ENCODE results near the gene KCNIP2. TPM values are rescaled to one million over a fixed set of nuclear protein-coding genes. Genes with fewer than 3 reads are reported as not detected.
A peak's percentile ranks its signal among the peaks of the same experiment; 100 is the strongest.

The KCNIP2 gene
- total RNA-seq, 1 experiment from 2014 or later: 0.58 TPM

- Histone ChIP-seq H3K4me3 (no peak overlapping the region), H3K4me1 (replicated peaks) (peaks cover 18% of the 10 kb centered on the region), H3K36me3 (no peaks in the 10 kb centered on the region)
Measured at GRCh38 chr10:101828766-101829551, 14.6 kb downstream of the KCNIP2 start.

GRCh38 chr10:101827919-101828600, 15.5 kb downstream of the KCNIP2 start:
- H3K4me3 ChIP-seq: no peak overlapping the region
- no peak for DNase-seq (ENCODE audit: low read depth in 1 of 2, low spot score in 2 of 2)
- no peak overlapping the region for H3K27ac ChIP-seq
- peaks cover 18% of the 10 kb centered on the region for H3K4me1 ChIP-seq (replicated peaks)
- H3K27me3 ChIP-seq (replicated peaks): no peaks in the 10 kb centered on the region
- no peaks in the 10 kb centered on the region for H3K9me3 ChIP-seq (replicated peaks)
- no peaks in the 10 kb centered on the region for H3K36me3 ChIP-seq

More at GRCh38 chr10:101828766-101829551, 14.6 kb downstream of the KCNIP2 start:
- no peak for DNase-seq (ENCODE audit: low read depth in 1 of 2, low spot score in 2 of 2)
- H3K9me3 ChIP-seq (replicated peaks): no peaks in the 10 kb centered on the region
- no peak overlapping the region for H3K27ac ChIP-seq
- no peaks in the 10 kb centered on the region for H3K27me3 ChIP-seq (replicated peaks)

- H3K27ac ChIP-seq: no peak overlapping the region
- H3K9me3 ChIP-seq (replicated peaks): no peaks in the 10 kb centered on the region
- no peak for DNase-seq (ENCODE audit: low read depth in 1 of 2, low spot score in 2 of 2)
- no peak overlapping the region for H3K4me3 ChIP-seq
- no peaks in the 10 kb centered on the region for H3K27me3 ChIP-seq (replicated peaks)
- H3K36me3 ChIP-seq: no peaks in the 10 kb centered on the region
- H3K4me1 ChIP-seq (replicated peaks): peaks cover 18% of the 10 kb centered on the region
Measured at GRCh38 chr10:101826852-101827434, 16.7 kb downstream of the KCNIP2 start.

GRCh38 chr10:101824736-101825135, 18.9 kb downstream of the KCNIP2 start:
- H3K27ac ChIP-seq: no peak overlapping the region
- H3K4me3 ChIP-seq: no peak overlapping the region
- H3K4me1 ChIP-seq (replicated peaks): no peaks in the 10 kb centered on the region
- no peaks in the 10 kb centered on the region for H3K36me3 ChIP-seq
- H3K27me3 ChIP-seq (replicated peaks): no peaks in the 10 kb centered on the region
- no peak for DNase-seq (ENCODE audit: low read depth in 1 of 2, low spot score in 2 of 2)
- no peaks in the 10 kb centered on the region for H3K9me3 ChIP-seq (replicated peaks)

GRCh38 chr10:101818872-101819633, 24.5 kb downstream of the KCNIP2 start:
- peak overlapping the region; percentile 4; the same call in 1 of the 2 replicates for H3K27ac ChIP-seq
- H3K27me3 ChIP-seq (replicated peaks): no peaks in the 10 kb centered on the region
- no peak for DNase-seq (ENCODE audit: low read depth in 1 of 2, low spot score in 2 of 2)
- peaks cover 10% of the 10 kb centered on the region; the same call in 1 of the 2 replicates for H3K36me3 ChIP-seq
- peak overlapping the region; percentile 65 for H3K4me3 ChIP-seq
- H3K9me3 ChIP-seq (replicated peaks): no peaks in the 10 kb centered on the region
- peaks cover 26% of the 10 kb centered on the region for H3K4me1 ChIP-seq (replicated peaks)

GRCh38 chr10:101818119-101818871, 25.3 kb downstream of the KCNIP2 start, which contains the start of gene OGA:
Gene OGA (minus strand): TSS chr10:101818444. CDS start chr10:101818022, 422 bp downstream.
- Histone ChIP-seq H3K4me3 (peak within 1 kb of the TSS; percentile 65), H3K36me3 (peaks cover 10% of the 10 kb centered on the region; the same call in 1 of the 2 replicates), H3K27ac (peak within 1 kb of the TSS; percentile 81), H3K4me1 (replicated peaks) (peaks cover 28% of the 10 kb centered on the region), H3K27me3 (replicated peaks) (no peaks in the 10 kb centered on the region), H3K9me3 (replicated peaks) (no peaks in the 10 kb centered on the region)
- peak; percentile 99 for DNase-seq (ENCODE audit: low read depth in 1 of 2, low spot score in 2 of 2)

GRCh38 chr10:101817337-101818118, 26.1 kb downstream of the KCNIP2 start:
- peaks cover 28% of the 10 kb centered on the region for H3K4me1 ChIP-seq (replicated peaks)
- no peaks in the 10 kb centered on the region for H3K27me3 ChIP-seq (replicated peaks)
- H3K9me3 ChIP-seq (replicated peaks): no peaks in the 10 kb centered on the region
- DNase-seq (ENCODE audit: low read depth in 1 of 2, low spot score in 2 of 2): peak; percentile 84 to 93
- peak overlapping the region; percentile 81 for H3K27ac ChIP-seq
- H3K36me3 ChIP-seq: peaks cover 18% of the 10 kb centered on the region
- peak overlapping the region; percentile 65 for H3K4me3 ChIP-seq

GRCh38 chr10:101816913-101817336, 26.7 kb downstream of the KCNIP2 start:
- Histone ChIP-seq H3K4me1 (replicated peaks) (peaks cover 28% of the 10 kb centered on the region), H3K27ac (peak overlapping the region; percentile 81; the same call in 1 of the 2 replicates), H3K27me3 (replicated peaks) (no peaks in the 10 kb centered on the region), H3K9me3 (replicated peaks) (no peaks in the 10 kb centered on the region), H3K4me3 (peak overlapping the region; percentile 65), H3K36me3 (peaks cover 24% of the 10 kb centered on the region)
- DNase-seq (ENCODE audit: low read depth in 1 of 2, low spot score in 2 of 2): no peak

- H3K27ac ChIP-seq: no peak overlapping the region
- peaks cover 28% of the 10 kb centered on the region for H3K4me1 ChIP-seq (replicated peaks)
- no peak for DNase-seq (ENCODE audit: low read depth in 1 of 2, low spot score in 2 of 2)
- no peaks in the 10 kb centered on the region for H3K9me3 ChIP-seq (replicated peaks)
- no peaks in the 10 kb centered on the region for H3K27me3 ChIP-seq (replicated peaks)
- peaks cover 28% of the 10 kb centered on the region for H3K36me3 ChIP-seq
- peak overlapping the region; percentile 65 for H3K4me3 ChIP-seq
Measured at GRCh38 chr10:101816376-101816775, 27.2 kb downstream of the KCNIP2 start.

- Histone ChIP-seq H3K27ac (peak overlapping the region; percentile 46), H3K4me3 (no peak overlapping the region), H3K27me3 (replicated peaks) (no peaks in the 10 kb centered on the region), H3K9me3 (replicated peaks) (no peaks in the 10 kb centered on the region), H3K4me1 (replicated peaks) (peaks cover 28% of the 10 kb centered on the region), H3K36me3 (peaks cover 46% of the 10 kb centered on the region)
- peak in 1 of 2 experiments; percentile 54 for DNase-seq (ENCODE audit: low read depth in 1 of 2, low spot score in 2 of 2)
Measured at GRCh38 chr10:101814466-101815071, 29.0 kb downstream of the KCNIP2 start.

GRCh38 chr10:101812606-101813005, 31.0 kb downstream of the KCNIP2 start:
- no peak for DNase-seq (ENCODE audit: low read depth in 1 of 2, low spot score in 2 of 2)

GRCh38 chr10:101807158-101807557, 36.4 kb downstream of the KCNIP2 start:
- no peak overlapping the region for H3K4me3 ChIP-seq
- no peak for DNase-seq (ENCODE audit: low read depth in 1 of 2, low spot score in 2 of 2)
- H3K9me3 ChIP-seq (replicated peaks): no peaks in the 10 kb centered on the region
- H3K4me1 ChIP-seq (replicated peaks): no peaks in the 10 kb centered on the region
- H3K27me3 ChIP-seq (replicated peaks): no peaks in the 10 kb centered on the region
- H3K36me3 ChIP-seq: peaks cover 94% of the 10 kb centered on the region
- H3K27ac ChIP-seq: no peak overlapping the region

More at GRCh38 chr10:101812606-101813005, 31.0 kb downstream of the KCNIP2 start:
- no peaks in the 10 kb centered on the region for H3K9me3 ChIP-seq (replicated peaks)
- no peak overlapping the region for H3K27ac ChIP-seq
- H3K4me3 ChIP-seq: no peak overlapping the region
- peaks cover 59% of the 10 kb centered on the region for H3K36me3 ChIP-seq
- H3K4me1 ChIP-seq (replicated peaks): peaks cover 20% of the 10 kb centered on the region
- no peaks in the 10 kb centered on the region for H3K27me3 ChIP-seq (replicated peaks)
